NCI-H460 (cell line): ENCODE data around the gene LZTR1. TPM values are rescaled to one million over a fixed set of nuclear protein-coding genes. Genes with fewer than 3 reads are reported as not detected.
"Not testable (repeated sequence)": the region's sequence is repeated elsewhere in the genome, so short reads cannot be mapped to it uniquely, and the experiment has no call there.

Experiments used
- DNase-seq: peaks from one replicate; pipeline ENCODE4 v3.0.0-alpha.2; 2016; ENCODE audit warnings: low read depth; ENCODE audit errors: extremely low read depth
- total RNA-seq: library from RNA; depleted of rRNA; stranded (reverse); fragments of >200 nt; shearing (Covaris generic); gene quantifications from 2 replicates; pipeline ENCODE4 v1.2.3, GENCODE V29; 2014

LZTR1 gene
- total RNA-seq, 1 experiment from 2014 or later, result 20.1 TPM

DNA sequence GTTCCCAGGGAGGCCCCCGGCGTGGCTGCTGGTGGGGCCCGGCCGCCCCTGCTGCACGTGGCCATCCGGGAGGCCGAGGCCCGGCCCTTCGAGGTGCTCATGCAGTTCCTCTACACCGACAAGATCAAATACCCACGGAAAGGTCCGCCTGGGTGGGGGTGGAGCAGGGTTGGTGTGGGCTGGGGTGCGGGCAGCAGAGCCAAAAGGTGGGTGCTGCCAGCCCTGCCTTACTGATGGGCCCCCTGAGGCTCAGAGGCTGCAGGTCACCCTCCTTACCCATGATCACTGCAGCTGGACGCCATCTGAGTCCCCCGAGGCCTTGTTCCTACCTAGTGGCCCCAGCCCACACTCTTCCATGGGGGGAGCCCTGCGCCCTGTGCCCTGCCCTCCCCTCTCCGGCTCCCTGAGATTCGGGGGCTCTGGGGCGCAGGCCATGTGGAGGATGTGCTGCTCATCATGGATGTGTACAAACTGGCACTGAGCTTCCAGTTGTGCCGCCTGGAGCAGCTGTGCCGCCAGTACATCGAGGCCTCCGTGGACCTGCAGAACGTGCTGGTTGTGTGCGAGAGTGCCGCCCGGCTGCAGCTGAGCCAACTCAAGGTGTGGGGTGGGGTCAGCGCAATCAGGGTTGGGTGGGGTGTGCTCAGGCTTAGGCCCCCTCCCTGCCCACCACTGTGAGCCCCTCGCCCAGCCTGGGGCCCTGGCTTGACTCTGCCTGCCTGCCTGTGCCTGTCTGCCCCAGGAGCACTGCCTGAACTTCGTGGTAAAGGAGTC is 12.2 kb downstream of the LZTR1 start:
- no peak for DNase-seq

- no peak for DNase-seq
These were observed 12.8 kb downstream of the LZTR1 start for GRCh38 chr22:20994902-20995241.

- no peak for DNase-seq
These were observed 13.4 kb downstream of the LZTR1 start for GRCh38 chr22:20995329-20996030.

GRCh38 chr22:20996031-20996410 is 13.9 kb downstream of the LZTR1 start:
- DNase-seq, result no peak

DNA sequence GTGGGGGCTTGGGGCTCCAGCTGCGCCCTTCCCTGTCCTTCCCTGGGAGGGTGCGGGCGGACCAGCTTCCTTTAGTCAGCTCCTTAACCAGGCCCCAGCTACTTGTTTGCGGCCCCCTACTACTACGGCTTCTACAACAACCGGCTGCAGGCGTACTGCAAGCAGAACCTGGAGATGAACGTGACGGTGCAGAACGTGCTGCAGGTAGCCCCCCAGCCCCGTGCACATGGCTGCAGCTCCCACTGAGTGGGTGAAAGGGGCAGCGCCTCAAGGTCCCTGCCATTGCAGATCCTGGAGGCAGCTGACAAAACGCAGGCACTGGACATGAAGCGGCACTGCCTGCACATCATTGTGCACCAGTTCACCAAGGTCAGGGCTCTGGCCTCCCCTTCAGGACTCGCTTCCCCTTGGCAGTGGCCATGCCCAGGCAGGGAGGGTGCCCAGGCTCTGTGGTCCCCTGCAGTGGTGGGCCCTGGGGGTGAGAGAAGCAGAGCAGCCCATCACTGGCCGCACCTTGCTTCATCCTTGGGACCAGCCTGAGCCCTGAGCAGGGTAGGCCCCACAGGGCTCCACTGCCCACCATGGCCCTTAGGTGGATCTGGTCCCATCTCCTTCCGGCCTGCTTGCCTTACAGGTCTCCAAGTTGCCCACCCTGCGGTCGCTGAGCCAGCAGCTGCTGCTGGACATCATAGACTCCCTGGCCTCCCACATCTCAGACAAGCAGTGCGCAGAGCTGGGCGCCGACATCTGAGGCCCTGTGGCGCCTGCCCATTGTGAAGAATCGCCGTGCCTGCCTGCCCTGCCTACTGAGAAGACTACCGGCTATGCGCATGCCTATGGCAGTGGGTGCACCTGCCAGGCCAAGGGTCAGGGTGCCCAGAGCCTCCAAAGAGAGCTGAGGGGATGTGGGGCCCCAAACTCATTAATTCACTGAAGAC is 14.8 kb downstream of the LZTR1 start:
- no peak for DNase-seq

GRCh38 chr22:20997536-20998257 is 15.6 kb downstream of the LZTR1 start:
- no peak for DNase-seq

DNA sequence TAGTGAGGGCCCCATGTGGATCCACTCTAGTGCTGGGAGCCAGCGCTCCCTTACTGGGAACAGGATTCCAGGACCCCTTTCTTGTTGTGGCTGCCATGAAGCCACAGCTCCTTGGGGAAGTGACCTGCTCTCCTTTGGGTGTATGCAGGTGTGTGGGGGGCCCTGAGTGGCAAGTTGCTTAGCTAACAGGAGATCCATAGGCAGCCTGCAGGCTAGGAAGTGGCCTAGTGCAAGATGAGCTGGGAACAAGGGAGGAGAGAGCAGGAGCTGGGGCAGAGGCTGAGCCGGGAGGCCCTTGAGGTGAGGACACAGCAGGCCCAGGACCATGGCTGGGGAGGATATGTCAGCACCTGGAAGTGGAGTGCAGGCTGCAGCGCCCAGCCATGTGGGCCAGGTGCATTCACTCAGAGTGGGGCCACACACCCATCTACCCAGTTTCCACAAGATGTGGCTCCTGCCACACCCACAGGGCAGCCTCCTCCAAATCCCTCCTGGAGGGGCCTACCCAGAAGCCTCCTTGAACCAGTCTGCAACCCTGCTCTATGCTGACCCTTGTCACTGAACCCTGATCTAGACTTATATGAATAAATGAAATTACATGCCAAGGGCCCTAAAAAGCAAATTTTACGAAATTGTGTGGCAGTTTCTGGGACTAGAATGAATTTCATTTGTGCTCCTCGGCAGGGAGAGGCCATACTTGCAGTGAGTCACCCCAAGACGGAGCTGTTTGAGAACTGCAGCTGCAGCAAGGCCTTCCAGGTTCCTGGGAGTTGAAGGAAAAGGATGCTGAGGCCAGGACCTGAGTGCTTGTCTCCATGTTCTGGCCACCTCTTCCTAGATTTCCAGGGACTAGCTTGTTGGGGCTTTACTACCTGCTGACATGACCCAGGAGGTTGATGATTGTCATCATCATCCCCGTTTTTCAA is 16.6 kb downstream of the LZTR1 start:
- no peak for DNase-seq

DNA sequence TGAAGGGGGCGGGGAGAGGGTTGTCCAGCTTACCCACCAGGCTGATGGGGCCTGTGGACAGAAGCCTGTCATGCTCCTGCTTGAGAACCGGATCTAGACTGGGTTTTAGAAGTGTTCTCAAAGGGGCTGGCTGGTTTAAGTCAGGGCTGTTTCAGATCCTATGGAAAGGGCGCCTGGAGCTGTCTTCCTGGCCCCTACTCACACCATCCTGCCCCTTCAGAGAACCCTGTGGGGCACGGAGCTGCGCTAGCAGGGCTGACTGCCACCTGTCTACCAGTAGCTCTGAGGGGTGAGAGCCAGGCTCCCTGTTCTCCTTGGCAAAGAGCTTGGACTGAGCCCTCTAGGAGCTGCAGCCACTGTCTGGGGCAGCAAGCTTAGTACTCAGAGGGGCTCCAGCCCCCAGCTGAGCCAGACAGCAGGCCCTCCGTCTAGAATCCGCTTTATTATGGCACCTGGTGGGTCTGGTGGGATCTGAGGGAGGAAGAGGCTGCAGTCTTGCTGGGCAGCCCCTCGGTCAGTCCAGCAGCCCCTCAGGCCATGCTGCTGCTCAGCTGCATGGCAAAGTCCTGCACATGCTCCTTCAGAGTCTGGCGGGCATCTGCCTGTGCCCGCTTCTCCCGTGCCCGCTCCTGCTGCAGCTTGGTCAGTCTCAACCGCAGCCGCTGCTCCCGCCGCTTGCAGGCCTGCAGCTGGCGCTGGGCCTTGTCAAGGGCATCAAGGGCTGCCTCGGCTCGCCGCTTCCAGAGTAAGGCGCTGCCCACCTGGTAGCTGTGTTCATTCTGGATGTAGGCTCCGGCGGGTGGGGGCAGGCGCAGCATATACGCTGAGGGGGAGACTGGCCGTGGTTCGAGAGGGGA is 17.5 kb downstream of the LZTR1 start:
- DNase-seq, result no peak

GRCh38 chr22:21000207-21000986 is 18.3 kb downstream of the LZTR1 start:
- DNase-seq, result no peak

DNA sequence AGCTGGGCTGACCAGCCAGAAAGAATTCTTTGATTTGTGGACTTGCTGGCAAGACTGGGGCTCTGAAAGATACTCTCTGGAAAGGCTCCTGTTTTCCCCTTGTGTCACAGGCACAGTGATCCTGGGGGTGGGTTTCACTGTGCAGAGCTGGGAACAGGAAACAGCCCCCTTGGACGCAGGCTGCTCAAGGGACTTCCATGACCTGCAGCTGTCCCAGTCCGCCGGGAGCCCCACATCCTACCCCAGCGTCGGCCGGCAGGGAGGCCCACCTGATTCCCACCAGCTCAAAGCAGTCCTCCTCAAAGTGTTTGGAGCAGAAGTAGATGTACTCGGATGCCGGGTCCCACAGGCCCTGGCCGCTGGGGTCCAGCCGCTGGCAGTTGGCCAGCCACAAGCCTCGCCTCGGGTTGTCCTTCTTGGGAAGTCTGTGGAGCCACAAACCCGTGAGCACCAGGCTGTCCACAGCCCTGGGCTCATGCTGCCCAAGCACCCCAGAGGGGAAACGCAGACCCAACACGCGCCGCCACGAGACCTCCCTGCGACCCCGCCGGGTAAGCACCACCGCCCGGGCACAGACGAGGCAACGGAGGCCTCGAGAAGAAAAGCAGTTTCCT is 19.0 kb downstream of the LZTR1 start:
- no peak for DNase-seq

GRCh38 chr22:21001601-21002325 is 19.7 kb downstream of the LZTR1 start, which contains the start of gene THAP7:
Gene THAP7, minus strand, starts transcription at chr22:21002118. Its CDS starts 207 bp downstream, at chr22:21001911.
- peak; percentile 87 for DNase-seq

DNA sequence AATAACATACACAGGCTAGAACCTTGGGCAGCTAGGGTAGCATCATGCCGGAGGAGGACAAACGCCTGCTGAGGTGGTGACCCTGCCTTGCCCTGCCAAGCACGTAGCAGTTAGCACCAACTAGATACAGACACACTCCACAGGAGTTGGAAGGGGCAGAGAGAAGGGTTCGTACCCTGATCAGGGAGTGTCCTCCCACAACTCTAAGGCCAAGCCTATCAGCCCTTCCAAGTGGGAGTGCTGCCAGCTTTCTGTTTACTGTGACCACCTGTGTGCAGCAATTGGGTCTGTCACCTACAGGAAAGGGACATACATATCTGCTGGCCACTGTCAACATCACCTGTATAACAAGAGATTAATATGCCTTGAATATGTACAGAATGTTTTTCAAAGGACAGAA is 21.7 kb downstream of the LZTR1 start:
- no peak for DNase-seq

GRCh38 chr22:21009208-21009607 is 27.1 kb downstream of the LZTR1 start:
- not testable (repeated sequence) for DNase-seq

GRCh38 chr22:21009638-21010425 is 27.7 kb downstream of the LZTR1 start:
- no peak for DNase-seq

DNA sequence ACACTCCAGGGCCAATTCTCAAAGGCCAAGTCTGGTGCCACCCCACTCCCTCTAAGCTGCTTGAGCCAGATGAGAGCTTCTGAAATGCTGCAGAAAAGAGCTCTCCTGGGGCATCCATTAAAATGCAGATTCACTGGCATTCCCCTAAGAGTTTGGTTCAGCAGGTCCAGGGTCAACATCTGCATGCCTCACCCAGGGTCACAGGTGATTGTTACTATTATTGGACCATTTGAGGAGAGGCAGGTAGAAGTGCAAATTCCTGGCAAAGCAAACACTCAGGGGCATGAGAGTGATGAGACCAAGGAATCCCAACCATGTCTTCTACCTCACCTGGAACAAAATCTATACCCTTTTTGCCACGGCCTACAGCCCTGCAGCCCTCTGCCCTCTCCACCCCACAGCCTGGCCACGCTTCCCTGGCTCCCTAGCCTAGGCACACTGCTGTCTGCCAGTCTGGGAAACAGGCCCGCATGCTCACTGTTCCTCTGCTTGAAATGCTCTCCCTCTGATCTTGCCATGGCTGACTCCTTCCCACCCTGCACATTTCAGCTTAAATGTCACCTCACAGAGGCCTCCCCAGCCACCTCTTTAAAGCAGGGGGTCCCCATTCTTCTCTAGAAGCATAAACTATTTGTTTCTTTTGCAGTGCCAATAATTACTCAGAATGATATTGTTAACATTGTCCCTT is 28.5 kb downstream of the LZTR1 start:
- DNase-seq, result no peak
